Trophoblast cell (in vitro differentiated cells and primary cell): Measurements from ENCODE around the gene ANKRD12. TPM values are rescaled to one million over a fixed set of nuclear protein-coding genes. Genes with fewer than 3 reads are reported as not detected.
"Not testable (repeated sequence)": the region's sequence is repeated elsewhere in the genome, so short reads cannot be mapped to it uniquely, and the experiment has no call there.

ENCODE experiments used
- DNase-seq, 2 donors: peaks; one replicate each; pipeline ENCODE4 v3.0.0-alpha.2; 2016
- H2AFZ ChIP-seq: 2 replicates; pipeline ENCODE4 v1.6.1; 2013; ENCODE audit warnings: low read length, moderate library complexity, mild to moderate bottlenecking; ENCODE audit not compliant: insufficient read depth, poor library complexity
- H2AK5ac ChIP-seq: 2 replicates; pipeline ENCODE4 v1.6.1; 2013; ENCODE audit warnings: mild to moderate bottlenecking, low read length
- H2BK120ac ChIP-seq: 2 replicates; pipeline ENCODE4 v1.6.1; 2013; ENCODE audit warnings: low read length, mild to moderate bottlenecking, moderate library complexity; ENCODE audit not compliant: insufficient read depth, poor library complexity
- H2BK12ac ChIP-seq: 2 replicates; pipeline ENCODE4 v1.6.1; 2013; ENCODE audit warnings: mild to moderate bottlenecking, low read length, moderate library complexity
- H2BK5ac ChIP-seq: 2 replicates; pipeline ENCODE4 v1.6.1; 2013; ENCODE audit warnings: low read length, low read depth, moderate library complexity, mild to moderate bottlenecking; ENCODE audit not compliant: poor library complexity
- H3K14ac ChIP-seq: 2 replicates; pipeline ENCODE4 v1.6.1; 2013; ENCODE audit warnings: mild to moderate bottlenecking, low read length
- H3K18ac ChIP-seq: 2 replicates; pipeline ENCODE4 v1.6.1; 2013; ENCODE audit warnings: mild to moderate bottlenecking, low read length
- H3K23ac ChIP-seq: 2 replicates; pipeline ENCODE4 v1.6.1; 2013; ENCODE audit warnings: low read length
- H3K27ac ChIP-seq: 2 replicates; pipeline ENCODE4 v1.5.1; 2013; ENCODE audit warnings: low read depth, mild to moderate bottlenecking, inconsistent platforms, low read length, moderate library complexity
- H3K27me3 ChIP-seq: 2 replicates; pipeline ENCODE4 v1.6.1; 2013; ENCODE audit warnings: inconsistent platforms, mild to moderate bottlenecking, low read length, moderate library complexity; ENCODE audit not compliant: insufficient read depth
- H3K36me3 ChIP-seq, 2 experiments: 1 replicate in 1 of 2; 2 replicates in 1 of 2; pipeline ENCODE4 v1.6.1; 2013; ENCODE audit warnings: low read length in 2 of 2, mild to moderate bottlenecking in 2 of 2, moderate library complexity in 1 of 2; ENCODE audit not compliant: insufficient read depth in 2 of 2, control insufficient read depth in 1 of 2
- H3K4ac ChIP-seq: 2 replicates; pipeline ENCODE4 v1.6.1; 2013; ENCODE audit warnings: low read depth, mild to moderate bottlenecking, low read length, moderate library complexity
- H3K4me1 ChIP-seq, 2 experiments: 1 replicate in 1 of 2; 2 replicates in 1 of 2; pipeline ENCODE4 v1.6.1; 2013; ENCODE audit warnings: low read length in 2 of 2, mild to moderate bottlenecking in 2 of 2, moderate library complexity in 1 of 2; ENCODE audit not compliant: insufficient read depth in 2 of 2, control insufficient read depth in 1 of 2
- H3K4me2 ChIP-seq: 2 replicates; pipeline ENCODE4 v1.6.1; 2013; ENCODE audit warnings: inconsistent platforms, mild to moderate bottlenecking, low read length, moderate library complexity
- H3K4me3 ChIP-seq: 2 replicates; pipeline ENCODE4 v1.5.1; 2013; ENCODE audit warnings: mild to moderate bottlenecking, low read depth, low read length, inconsistent platforms
- H3K79me1 ChIP-seq: one replicate; pipeline ENCODE4 v1.6.1; 2013; ENCODE audit warnings: low read length
- H3K79me2 ChIP-seq: 2 replicates; pipeline ENCODE4 v1.6.1; 2013; ENCODE audit warnings: low read length, mild to moderate bottlenecking; ENCODE audit not compliant: control insufficient read depth, insufficient read depth, poor library complexity
- H3K9ac ChIP-seq: 2 replicates; pipeline ENCODE4 v1.6.1; 2013; ENCODE audit warnings: mild to moderate bottlenecking, low read length
- H3K9me3 ChIP-seq: 2 replicates; pipeline ENCODE4 v1.6.1; 2013; ENCODE audit warnings: low read depth, mild to moderate bottlenecking, control low read depth, inconsistent platforms, low read length; ENCODE audit not compliant: insufficient read depth
- H4K12ac ChIP-seq: 2 replicates; pipeline ENCODE4 v1.6.1; 2013; ENCODE audit warnings: low read depth, mild to moderate bottlenecking, low read length, moderate library complexity
- H4K8ac ChIP-seq: 2 replicates; pipeline ENCODE4 v1.6.1; 2013; ENCODE audit warnings: low read depth, mild to moderate bottlenecking, low read length, moderate library complexity
- H4K91ac ChIP-seq: one replicate; pipeline ENCODE4 v1.6.1; 2013; ENCODE audit warnings: low read depth, mild to moderate bottlenecking, low read length, moderate library complexity
- WGBS: extraction: QIAGEN DNeasy Blood & Tissue Kit; methylation state at CpG from one replicate; pipeline ENCODE4 v1.1.7; 2013; ENCODE audit warnings: missing lambda C conversion rate; ENCODE audit not compliant: insufficient read length, insufficient coverage; ENCODE audit errors: extremely low coverage; 5-methylcytosine and 5-hydroxymethylcytosine counted together
- polyA plus RNA-seq: library from polyadenylated mRNA; stranded (reverse); fragments of 200-250 nt; gene quantifications from 2 replicates; pipeline ENCODE4 v1.2.3, GENCODE V29; 2013

ANKRD12 gene
- polyA plus RNA-seq = 27.7 and 28.0 TPM in 2 replicates

GRCh38 chr18:9136315-9137155 lies at the start of gene ANKRD12:
Gene ANKRD12, plus strand, starts transcription at chr18:9136781. Its CDS starts 45,652 bp downstream, at chr18:9182433.
- H2BK5ac ChIP-seq = peak within 1 kb of the TSS; percentile 91
- no CpG with 5 or more reads among the region's 95 CpGs for WGBS
- H3K23ac ChIP-seq = no peak within 1 kb of the TSS
- peak within 1 kb of the TSS; percentile 86 for H3K4me2 ChIP-seq
- peaks cover 11% of the 10 kb centered on the region for H3K79me2 ChIP-seq
- H4K91ac ChIP-seq = peak within 1 kb of the TSS; percentile 86
- peak within 1 kb of the TSS; percentile 87 for H2BK12ac ChIP-seq
- peaks cover 11% of the 10 kb centered on the region for H3K79me1 ChIP-seq
- peak within 1 kb of the TSS; percentile 96 for H3K4me3 ChIP-seq
- peak within 1 kb of the TSS; percentile 20 for H2AK5ac ChIP-seq
- H3K27ac ChIP-seq = peak within 1 kb of the TSS; percentile 90
- peaks cover 3% of the 10 kb centered on the region for H3K9me3 ChIP-seq
- H3K14ac ChIP-seq = peak within 1 kb of the TSS; percentile 91
- H3K4ac ChIP-seq = peak within 1 kb of the TSS; percentile 28
- H2AFZ ChIP-seq = peak within 1 kb of the TSS; percentile 76
- peak within 1 kb of the TSS; percentile 92 for H2BK120ac ChIP-seq
- H4K12ac ChIP-seq = peak within 1 kb of the TSS; percentile 94
- peak within 1 kb of the TSS; percentile 90 for H4K8ac ChIP-seq
- H3K9ac ChIP-seq = peak within 1 kb of the TSS; percentile 77
- peak within 1 kb of the TSS; percentile 97 for H3K18ac ChIP-seq
- H3K4me1 ChIP-seq = peaks cover 0 to 6% of the 10 kb centered on the region in 2 experiments
- peaks cover 3 to 6% of the 10 kb centered on the region in 2 experiments for H3K36me3 ChIP-seq
- no peaks in the 10 kb centered on the region for H3K27me3 ChIP-seq
- DNase-seq = peak; percentile 97 to 98

GRCh38 chr18:9087144-9087543 lies 49.4 kb upstream of the ANKRD12 start:
- Histone ChIP-seq H2AK5ac (no peak overlapping the region), H3K79me2 (no peaks in the 10 kb centered on the region), H3K4ac (no peak overlapping the region), H4K12ac (no peak overlapping the region), H3K27me3 (no peaks in the 10 kb centered on the region), H2AFZ (no peak overlapping the region), H3K4me3 (no peak overlapping the region), H3K36me3 (no peaks in the 10 kb centered on the region), H3K27ac (no peak overlapping the region), H4K8ac (no peak overlapping the region), H3K18ac (no peak overlapping the region), H3K4me1 (no peaks in the 10 kb centered on the region), H3K4me2 (no peak overlapping the region), H3K79me1 (no peaks in the 10 kb centered on the region), H3K9me3 (no peaks in the 10 kb centered on the region), H2BK12ac (no peak overlapping the region), H3K9ac (no peak overlapping the region), H3K23ac (no peak overlapping the region), H2BK5ac (no peak overlapping the region), H4K91ac (no peak overlapping the region), H3K14ac (no peak overlapping the region), H2BK120ac (no peak overlapping the region)
- whole genome bisulfite sequencing = no CpG with 5 or more reads among the region's 2 CpGs
- DNase-seq = no peak

- Histone ChIP-seq H3K27ac (no peak overlapping the region), H2AFZ (no peak overlapping the region), H3K27me3 (no peaks in the 10 kb centered on the region), H3K9me3 (no peaks in the 10 kb centered on the region), H4K12ac (no peak overlapping the region), H3K14ac (no peak overlapping the region), H2AK5ac (no peak overlapping the region), H3K9ac (no peak overlapping the region), H4K8ac (no peak overlapping the region), H3K36me3 (no peaks in the 10 kb centered on the region), H3K79me2 (no peaks in the 10 kb centered on the region), H3K18ac (no peak overlapping the region), H3K4me3 (no peak overlapping the region), H3K4me1 (no peaks in the 10 kb centered on the region), H3K4me2 (no peak overlapping the region), H2BK5ac (no peak overlapping the region), H4K91ac (no peak overlapping the region), H2BK12ac (no peak overlapping the region), H3K79me1 (no peaks in the 10 kb centered on the region), H2BK120ac (no peak overlapping the region), H3K4ac (no peak overlapping the region), H3K23ac (no peak overlapping the region)
- DNase-seq = no peak
- no CpG with 5 or more reads among the region's 5 CpGs for WGBS
Measured at GRCh38 chr18:9088252-9088651, 48.3 kb upstream of the ANKRD12 start.

GRCh38 chr18:9088727-9089126 lies 47.9 kb upstream of the ANKRD12 start:
- H3K79me2 ChIP-seq, H4K91ac ChIP-seq, H3K4me3 ChIP-seq, H3K4me2 ChIP-seq, H3K4me1 ChIP-seq, H2BK12ac ChIP-seq, H2AK5ac ChIP-seq, H2AFZ ChIP-seq, H4K12ac ChIP-seq, H2BK120ac ChIP-seq, H4K8ac ChIP-seq, DNase-seq, H2BK5ac ChIP-seq, H3K4ac ChIP-seq, H3K18ac ChIP-seq, H3K14ac ChIP-seq, H3K27ac ChIP-seq, H3K27me3 ChIP-seq, H3K9ac ChIP-seq, H3K9me3 ChIP-seq, H3K36me3 ChIP-seq, H3K79me1 ChIP-seq, H3K23ac ChIP-seq: not testable (repeated sequence)
- no CpG with 5 or more reads among the region's 2 CpGs for WGBS
